ENCODE results near the gene ATL2.

Gene ATL2

GRCh38 chr2:38248707-38249106, 128.4 kb downstream of the ATL2 start:
- FAIRE-seq (no peak), DNase-seq (ENCODE audit: low spot score) (no peak)

GRCh38 chr2:38248255-38248654, 128.8 kb downstream of the ATL2 start:
- FAIRE-seq, result no peak

GRCh38 chr2:38246105-38246504, 131.0 kb downstream of the ATL2 start:
- DNase-seq (ENCODE audit: low spot score) (no peak), FAIRE-seq (no peak)

More at GRCh38 chr2:38248255-38248654, 128.8 kb downstream of the ATL2 start:
- DNase-seq (ENCODE audit: low spot score), result no peak

- no peak for FAIRE-seq
- DNase-seq (ENCODE audit: low spot score), result peak; percentile 16
These were observed 131.9 kb downstream of the ATL2 start for GRCh38 chr2:38245114-38245641.

GRCh38 chr2:38244301-38244700, 132.8 kb downstream of the ATL2 start:
- DNase-seq (ENCODE audit: low spot score) (no peak), FAIRE-seq (no peak)

All from RCC 7860 (cell line).